ENCODE measurements around the gene GLG1.
A peak's percentile ranks its signal among the peaks of the same experiment; 100 is the strongest.
"Not testable (repeated sequence)": the region's sequence is repeated elsewhere in the genome, so short reads cannot be mapped to it uniquely, and the experiment has no call there.

GLG1 gene

DNA sequence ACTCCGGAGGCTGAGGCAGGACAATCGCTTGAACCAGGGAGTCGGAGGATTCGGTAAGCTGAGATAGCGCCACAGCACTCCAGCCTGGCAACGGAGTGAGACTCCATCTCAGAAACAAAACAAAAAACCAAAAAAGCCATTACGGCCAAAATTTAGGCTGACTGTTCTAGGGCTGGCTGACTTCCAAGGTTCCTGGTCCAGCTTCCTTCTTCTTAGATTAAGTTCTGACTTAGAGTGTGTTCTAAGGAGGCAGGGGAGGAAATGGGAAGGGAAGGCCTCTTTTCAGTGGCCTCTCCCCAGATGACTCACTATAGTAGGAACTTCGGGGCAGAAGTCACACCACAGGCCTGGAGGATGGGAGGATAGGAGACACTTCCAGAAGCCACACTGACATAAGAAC lies 157.9 kb downstream of the GLG1 start:
- TF ChIP-seq POU2F2 (IDR thresholded peaks at IDR 0.05; ENCODE audit: low read depth, low read length) (no peak), POLR2AphosphoS5 (IDR thresholded peaks at IDR 0.05; ENCODE audit: low read depth, low read length) (no peak), POLR2A (IDR thresholded peaks at IDR 0.05; ENCODE audit: low read depth, low read length) (no peak), SPI1 (IDR thresholded peaks at IDR 0.05; ENCODE audit: low read depth, low read length) (no peak), PAX5 (IDR thresholded peaks at IDR 0.05; ENCODE audit: insufficient read depth, low read length, severe bottlenecking) (no peak), TAF1 (IDR thresholded peaks at IDR 0.05; ENCODE audit: low read depth, low read length) (no peak)
- no peak for DNase-seq (ENCODE audit: insufficient read length, low spot score)
- FAIRE-seq = no peak

DNA sequence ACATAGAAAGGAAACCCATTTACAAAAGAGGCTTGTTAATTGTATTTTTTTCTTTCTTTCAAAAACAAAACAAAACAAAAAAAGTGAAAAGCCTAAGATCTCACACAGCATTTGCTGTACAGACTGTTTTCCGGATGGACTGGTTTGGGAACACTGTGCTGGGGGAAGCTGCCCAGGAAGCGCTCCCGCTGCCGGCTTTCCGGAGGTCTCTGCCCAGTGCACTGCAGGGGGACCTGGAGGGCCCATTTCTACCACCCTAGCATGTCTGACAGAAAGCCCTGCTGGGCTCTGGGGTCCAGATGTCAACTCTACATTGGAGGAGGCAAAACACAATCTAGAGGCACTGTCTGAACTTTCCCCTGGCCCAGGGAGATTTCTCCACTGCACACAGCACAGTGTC lies 159.3 kb downstream of the GLG1 start:
- FAIRE-seq (no peak), DNase-seq (ENCODE audit: insufficient read length, low spot score) (no peak)
- TF ChIP-seq POLR2A (IDR thresholded peaks at IDR 0.05; ENCODE audit: low read depth, low read length) (no peak), TAF1 (IDR thresholded peaks at IDR 0.05; ENCODE audit: low read depth, low read length) (no peak), SPI1 (IDR thresholded peaks at IDR 0.05; ENCODE audit: low read depth, low read length) (no peak), POLR2AphosphoS5 (IDR thresholded peaks at IDR 0.05; ENCODE audit: low read depth, low read length) (no peak), PAX5 (IDR thresholded peaks at IDR 0.05; ENCODE audit: insufficient read depth, low read length, severe bottlenecking) (no peak), POU2F2 (IDR thresholded peaks at IDR 0.05; ENCODE audit: low read depth, low read length) (no peak)

DNA sequence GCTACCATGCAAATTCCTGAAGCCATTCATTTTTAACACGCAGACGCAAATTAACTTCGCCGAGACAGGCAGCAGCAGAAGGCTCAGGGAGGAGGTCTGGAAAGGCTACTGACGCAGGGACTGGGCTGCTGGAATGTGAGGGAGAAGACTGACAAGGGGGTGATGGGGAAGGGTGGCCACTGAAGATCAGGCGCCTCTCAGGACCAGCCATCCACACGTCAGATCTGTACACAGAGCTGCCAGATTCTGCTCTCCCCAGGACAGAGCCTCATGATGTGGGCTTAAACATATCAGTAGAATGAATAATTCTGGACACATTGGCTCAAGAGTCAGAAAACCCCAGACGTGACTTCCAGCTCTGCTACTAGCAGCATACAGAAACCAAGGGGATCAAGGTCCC lies 160.0 kb downstream of the GLG1 start:
- TF ChIP-seq PAX5 (IDR thresholded peaks at IDR 0.05; ENCODE audit: insufficient read depth, low read length, severe bottlenecking) (no peak), SPI1 (IDR thresholded peaks at IDR 0.05; ENCODE audit: low read depth, low read length) (no peak), POU2F2 (IDR thresholded peaks at IDR 0.05; ENCODE audit: low read depth, low read length) (no peak), TAF1 (IDR thresholded peaks at IDR 0.05; ENCODE audit: low read depth, low read length) (no peak), POLR2A (IDR thresholded peaks at IDR 0.05; ENCODE audit: low read depth, low read length) (no peak), POLR2AphosphoS5 (IDR thresholded peaks at IDR 0.05; ENCODE audit: low read depth, low read length) (no peak)
- FAIRE-seq = no peak
- no peak for DNase-seq (ENCODE audit: insufficient read length, low spot score)

DNA sequence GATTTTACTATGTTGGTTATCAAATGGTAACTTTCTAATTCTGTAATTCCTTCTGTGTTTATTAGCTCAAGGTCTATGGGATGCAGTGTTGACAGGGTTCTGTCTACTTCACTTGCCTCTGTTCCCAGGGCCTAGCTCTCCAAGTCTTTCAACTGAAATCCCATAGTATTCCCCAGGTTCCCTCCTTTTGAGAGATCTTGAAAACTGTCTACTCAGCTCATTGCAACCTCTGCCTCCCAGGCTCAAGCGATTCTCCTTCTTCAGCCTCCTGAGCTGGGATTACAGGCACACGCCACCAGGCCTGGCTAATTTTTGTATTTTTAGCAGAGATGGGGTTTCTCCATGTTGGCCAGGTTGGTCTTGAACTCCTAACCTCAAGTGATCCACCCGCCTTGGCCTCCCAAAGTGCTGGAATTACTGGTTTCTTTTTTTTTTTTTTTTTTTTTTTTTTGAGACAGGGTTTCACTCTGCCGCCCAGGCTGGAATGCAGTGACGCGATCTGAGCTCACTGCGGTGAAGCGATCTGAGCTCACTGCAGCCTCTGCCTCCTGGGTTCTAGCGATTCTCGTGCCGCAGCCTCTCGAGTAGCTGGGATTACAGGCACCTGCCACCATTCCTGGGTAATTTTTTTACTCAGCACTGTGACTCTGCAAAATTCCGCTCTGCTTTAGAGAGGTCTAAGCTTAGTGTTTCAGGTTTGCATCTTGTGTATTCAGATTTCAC lies 163.1 kb downstream of the GLG1 start:
- not testable (repeated sequence) for DNase-seq (ENCODE audit: insufficient read length, low spot score); FAIRE-seq

DNA sequence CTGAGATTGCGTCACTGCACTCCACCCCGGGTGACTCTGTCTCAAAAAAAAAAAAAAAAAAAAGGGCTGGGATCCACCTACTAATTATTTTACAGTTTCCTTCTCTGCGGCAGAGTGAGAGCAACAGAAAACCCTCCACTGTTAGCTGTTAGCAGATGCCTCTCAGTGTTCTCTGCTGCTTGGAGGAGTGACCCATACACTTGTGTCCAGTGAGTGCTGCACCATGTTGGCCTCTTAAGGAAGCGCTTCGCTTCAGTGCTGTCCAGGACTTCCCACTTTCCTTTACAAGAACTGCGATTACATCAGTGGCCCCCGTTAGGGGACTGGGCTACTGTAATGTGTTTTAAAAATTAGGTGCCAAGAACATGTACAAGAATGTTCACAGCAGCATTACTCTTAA lies 167.2 kb downstream of the GLG1 start:
- no peak for FAIRE-seq
- no peak for DNase-seq (ENCODE audit: insufficient read length, low spot score)
- TF ChIP-seq POU2F2 (IDR thresholded peaks at IDR 0.05; ENCODE audit: low read depth, low read length) = no peak
- no peak for TF ChIP-seq POLR2AphosphoS5 (IDR thresholded peaks at IDR 0.05; ENCODE audit: low read depth, low read length)
- no peak for TF ChIP-seq PAX5 (IDR thresholded peaks at IDR 0.05; ENCODE audit: insufficient read depth, low read length, severe bottlenecking)
- no peak for TF ChIP-seq POLR2A (IDR thresholded peaks at IDR 0.05; ENCODE audit: low read depth, low read length)
- no peak for TF ChIP-seq TAF1 (IDR thresholded peaks at IDR 0.05; ENCODE audit: low read depth, low read length)
- no peak for TF ChIP-seq SPI1 (IDR thresholded peaks at IDR 0.05; ENCODE audit: low read depth, low read length)

DNA sequence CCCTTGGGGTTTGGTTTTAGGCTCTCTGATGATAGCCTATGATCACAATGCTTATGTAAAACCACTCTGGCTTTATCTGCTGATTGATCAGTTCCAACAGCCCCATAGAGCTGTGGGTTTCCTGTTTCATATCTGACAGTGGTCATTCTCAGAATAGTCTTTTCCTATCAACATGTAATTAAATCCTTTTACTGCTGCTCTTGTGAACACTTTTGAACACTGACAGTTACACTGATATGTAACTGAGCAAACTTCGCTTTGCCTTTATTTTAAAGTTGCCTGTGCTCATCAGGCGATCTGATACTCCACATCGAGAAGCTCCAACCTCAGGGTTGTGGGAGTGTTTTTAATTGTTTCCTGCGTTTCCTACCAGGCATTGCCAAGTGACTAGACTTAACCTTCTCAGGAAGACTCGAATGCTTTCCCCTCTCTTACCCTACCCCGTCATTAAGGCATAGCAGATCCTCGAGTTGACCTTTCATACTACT lies 168.4 kb downstream of the GLG1 start:
- FAIRE-seq = no peak
- TF ChIP-seq POU2F2 (IDR thresholded peaks at IDR 0.05; ENCODE audit: low read depth, low read length) (no peak), POLR2A (IDR thresholded peaks at IDR 0.05; ENCODE audit: low read depth, low read length) (no peak), TAF1 (IDR thresholded peaks at IDR 0.05; ENCODE audit: low read depth, low read length) (no peak), PAX5 (IDR thresholded peaks at IDR 0.05; ENCODE audit: insufficient read depth, low read length, severe bottlenecking) (no peak), SPI1 (IDR thresholded peaks at IDR 0.05; ENCODE audit: low read depth, low read length) (no peak), POLR2AphosphoS5 (IDR thresholded peaks at IDR 0.05; ENCODE audit: low read depth, low read length) (no peak)
- DNase-seq (ENCODE audit: insufficient read length, low spot score) = no peak

DNA sequence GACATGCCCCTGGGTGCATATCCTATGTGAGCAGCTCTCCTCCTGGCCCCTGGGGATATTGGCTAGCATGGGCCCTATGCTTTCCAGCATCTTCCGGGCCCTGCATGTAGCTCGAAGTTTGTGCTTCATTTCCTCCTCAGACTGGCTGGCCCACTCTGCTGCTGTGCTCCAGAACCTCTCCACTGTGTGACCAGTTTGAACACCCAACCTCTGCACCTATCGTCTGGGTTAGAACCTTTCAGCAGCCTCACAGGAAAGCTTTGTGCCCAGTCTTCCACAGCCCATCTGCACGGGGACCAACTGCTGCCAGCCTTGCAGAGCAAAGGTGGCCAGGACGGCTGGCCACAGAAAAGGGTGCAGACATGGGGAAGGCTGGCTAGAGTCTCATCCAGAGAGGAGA lies 175.4 kb downstream of the GLG1 start:
- FAIRE-seq (no peak), DNase-seq (ENCODE audit: insufficient read length, low spot score) (no peak)
- TF ChIP-seq POLR2AphosphoS5 (IDR thresholded peaks at IDR 0.05; ENCODE audit: low read depth, low read length) = no peak
- TF ChIP-seq POLR2A (IDR thresholded peaks at IDR 0.05; ENCODE audit: low read depth, low read length) = no peak
- no peak for TF ChIP-seq SPI1 (IDR thresholded peaks at IDR 0.05; ENCODE audit: low read depth, low read length)

DNA sequence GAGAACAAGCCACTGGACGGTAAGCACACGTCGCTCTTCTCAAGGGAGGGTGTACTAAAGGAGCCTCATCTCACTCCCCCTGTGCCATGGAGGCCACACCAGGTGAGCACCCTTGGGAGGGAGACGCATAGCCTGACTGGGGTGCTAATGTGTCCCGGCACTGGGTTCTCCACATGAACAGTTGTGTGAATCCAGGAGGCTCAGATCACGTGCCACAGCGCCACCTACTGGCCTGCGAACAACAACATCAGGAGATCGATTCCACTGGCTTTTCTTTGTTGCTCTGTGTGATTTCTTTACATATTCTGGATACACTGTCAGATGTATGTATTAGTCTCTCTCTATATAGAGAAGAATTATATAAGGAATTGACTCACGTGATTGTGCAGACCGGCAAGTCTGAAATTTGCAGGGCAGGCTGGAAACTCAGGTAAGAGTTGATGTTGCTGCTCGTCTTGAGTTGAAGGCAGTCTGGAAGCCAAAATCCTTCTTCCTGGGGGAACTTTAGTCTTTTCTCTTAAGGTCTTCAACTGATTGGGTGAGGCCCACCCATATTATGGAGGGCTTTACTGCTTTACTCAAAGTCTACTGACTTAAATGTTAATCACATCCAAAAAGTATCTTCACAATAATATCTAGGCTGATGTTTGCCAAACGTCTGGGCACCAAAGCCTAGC lies 176.7 kb downstream of the GLG1 start:
- DNase-seq (ENCODE audit: insufficient read length, low spot score) = not testable (repeated sequence)
- FAIRE-seq = peak; percentile 28

DNA sequence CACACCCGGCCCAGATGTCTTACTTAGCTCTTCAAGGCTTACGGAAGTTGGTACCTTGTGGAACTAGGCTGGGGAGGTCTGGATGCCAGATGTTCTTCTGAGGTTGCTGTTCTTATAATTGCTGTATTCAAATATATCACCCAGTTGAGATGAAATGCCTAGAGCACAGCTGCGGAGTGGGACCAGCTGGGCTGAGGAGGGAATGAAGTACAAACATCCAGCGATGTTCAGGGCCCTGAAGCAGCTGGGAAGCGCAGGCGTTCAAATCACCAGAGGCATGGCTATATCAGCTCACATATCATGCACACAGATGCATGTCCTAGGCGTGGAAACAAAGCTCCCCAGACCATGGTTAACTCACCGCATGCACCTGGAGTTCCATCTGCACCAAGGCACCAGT lies 178.4 kb downstream of the GLG1 start:
- DNase-seq (ENCODE audit: insufficient read length, low spot score); FAIRE-seq: not testable (repeated sequence)

DNA sequence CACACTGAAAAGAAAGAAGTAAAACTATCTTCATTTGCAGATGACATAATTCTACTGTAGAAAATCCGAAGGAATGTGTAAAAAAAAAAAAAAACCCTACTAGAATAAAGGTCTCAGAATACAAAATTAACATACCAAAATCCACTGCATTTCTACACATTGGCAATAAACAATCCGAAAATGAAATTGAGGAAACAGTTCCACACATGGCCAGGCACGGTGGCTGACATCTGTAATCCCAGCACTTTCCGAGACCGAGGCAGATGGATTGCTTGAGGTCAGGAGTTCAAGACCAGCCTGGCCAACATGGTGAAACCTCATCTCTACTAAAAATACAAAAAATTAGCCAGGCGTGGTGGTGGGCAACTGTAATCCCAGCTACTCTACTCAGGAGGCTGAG lies 181.2 kb downstream of the GLG1 start:
- FAIRE-seq = not testable (repeated sequence)

DNA sequence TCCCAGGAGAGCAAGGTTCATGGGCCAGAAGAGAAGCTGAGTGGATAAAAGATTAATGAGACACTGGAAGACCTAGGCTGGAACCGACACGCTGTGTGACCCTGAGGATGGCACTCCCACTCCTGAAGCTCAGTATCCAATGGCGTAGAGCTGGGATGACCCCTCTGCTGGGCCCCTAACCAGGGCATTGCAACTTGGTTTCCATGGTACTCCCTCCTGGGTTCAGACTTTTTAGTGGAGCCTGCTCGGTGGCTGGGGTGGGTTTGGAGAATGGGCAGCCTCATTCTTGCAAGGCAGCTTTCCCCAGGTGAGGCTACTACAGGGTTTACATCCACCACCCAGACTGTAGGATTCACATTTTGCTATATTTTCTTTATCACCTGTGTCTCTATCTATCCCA lies 183.2 kb downstream of the GLG1 start:
- not testable (repeated sequence) for DNase-seq (ENCODE audit: insufficient read length, low spot score); FAIRE-seq

More for the DNA sequence above, 181.2 kb downstream of the GLG1 start:
- not testable (repeated sequence) for DNase-seq (ENCODE audit: insufficient read length, low spot score)

DNA sequence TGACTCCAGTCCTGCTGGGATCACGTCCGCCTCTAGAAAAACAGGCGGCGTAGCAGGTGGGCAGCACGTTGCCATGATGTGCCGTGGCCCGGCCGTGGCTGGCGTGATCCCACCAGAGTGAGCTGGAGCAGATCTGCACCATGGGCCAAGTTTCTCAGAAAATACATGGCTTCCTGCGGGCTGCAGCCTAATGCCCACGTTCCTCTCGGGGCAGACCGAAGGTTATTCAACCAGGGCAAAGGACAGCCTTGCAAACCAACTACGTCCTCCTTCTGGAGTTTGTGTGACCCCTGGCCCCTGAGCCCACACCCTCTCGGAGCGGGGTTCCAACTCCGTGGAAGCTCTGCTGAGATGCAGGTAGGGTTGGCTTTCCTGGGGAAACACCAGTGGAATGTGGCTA lies 184.8 kb downstream of the GLG1 start:
- not testable (repeated sequence) for FAIRE-seq

DNA sequence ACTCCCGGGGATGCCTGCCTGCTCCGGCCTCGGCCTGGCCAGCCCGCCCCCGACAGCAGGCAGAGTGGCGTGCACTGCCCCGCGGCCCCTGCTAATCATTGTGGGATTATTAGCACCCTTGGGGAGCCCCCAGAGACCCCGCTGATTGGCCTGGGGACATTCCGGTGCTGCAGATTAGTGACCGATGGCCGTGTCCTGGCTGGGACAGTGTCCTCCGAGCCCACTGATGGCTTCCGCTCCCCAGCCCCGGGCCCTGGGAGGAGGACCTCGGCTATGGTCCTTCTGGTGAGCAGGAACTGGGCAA lies 185.5 kb downstream of the GLG1 start:
- FAIRE-seq; DNase-seq (ENCODE audit: insufficient read length, low spot score): not testable (repeated sequence)

More for the DNA sequence above, 184.8 kb downstream of the GLG1 start:
- DNase-seq (ENCODE audit: insufficient read length, low spot score) = not testable (repeated sequence)

DNA sequence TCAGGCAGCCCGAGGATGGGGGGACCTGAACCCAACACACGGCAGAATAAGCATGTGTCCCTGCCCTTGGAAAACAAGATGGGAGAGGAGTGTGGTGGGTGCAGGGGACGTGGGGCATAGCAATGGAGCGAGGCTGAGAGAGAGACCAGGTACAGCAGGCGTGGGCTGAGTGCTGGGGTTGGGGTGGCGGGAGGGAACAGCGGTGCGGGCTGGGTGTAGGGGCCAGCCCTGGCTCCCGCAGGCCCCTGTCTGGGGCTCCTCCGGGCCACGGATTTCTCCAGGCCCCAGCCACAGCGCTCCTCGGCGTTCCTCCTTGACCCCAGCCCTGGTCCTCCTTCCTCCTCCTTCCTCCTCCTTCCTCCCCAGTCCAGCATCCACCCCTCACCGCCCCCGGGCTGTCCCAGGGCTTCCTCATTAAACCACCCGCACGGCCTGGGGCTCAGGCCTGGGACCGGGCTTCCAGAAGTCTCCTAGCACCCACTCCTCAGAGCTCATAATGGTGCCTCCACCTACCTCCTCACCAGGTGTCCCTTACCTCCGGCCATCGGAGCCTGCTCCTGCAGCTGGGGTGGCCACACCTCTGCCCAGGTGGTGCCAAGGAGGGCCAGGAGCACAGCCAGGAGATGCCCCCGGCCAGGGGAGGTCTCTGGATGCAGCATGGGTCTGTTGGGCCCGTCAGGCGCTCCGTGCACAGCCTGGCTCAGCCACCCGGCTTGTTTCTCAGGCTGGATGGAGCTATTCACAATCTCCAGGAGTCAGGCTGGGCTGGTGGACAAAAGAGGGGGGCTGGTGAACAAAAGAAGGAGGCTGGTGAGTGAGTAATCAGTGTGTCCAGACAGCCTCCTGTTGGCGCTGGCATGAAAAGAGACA lies 186.1 kb downstream of the GLG1 start, which contains the start of gene CLEC18B:
Gene CLEC18B (minus strand): TSS at position 867 of the 870 bp plus-strand sequence. CDS start 208 bp downstream, at position 659.
- DNase-seq (ENCODE audit: insufficient read length, low spot score); FAIRE-seq: not testable (repeated sequence)

DNA sequence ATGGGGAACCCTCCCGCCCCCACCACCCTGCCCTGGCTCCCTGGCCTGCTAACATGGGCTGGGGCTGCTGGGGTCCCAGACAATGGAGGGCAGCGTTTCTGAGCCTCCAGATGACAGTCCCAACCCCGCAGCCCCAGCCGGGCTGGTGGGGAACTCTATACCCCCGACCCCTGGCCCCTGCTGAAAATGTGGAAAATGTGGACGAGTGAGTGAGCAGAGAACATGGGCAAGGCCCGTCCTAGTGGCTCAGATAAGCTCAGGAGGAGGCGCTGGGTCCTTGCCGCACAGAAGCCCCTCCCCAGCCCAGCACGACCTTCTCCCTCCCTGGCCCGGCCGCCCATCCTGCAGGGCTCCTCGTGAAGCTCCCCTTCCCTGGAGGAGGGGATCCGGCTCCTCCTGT lies 187.1 kb downstream of the GLG1 start:
- not testable (repeated sequence) for FAIRE-seq; DNase-seq (ENCODE audit: insufficient read length, low spot score)

Data from GM12891 (cell line).